Measurements from ENCODE around the gene XKRX. TPM values are rescaled to one million over a fixed set of nuclear protein-coding genes. Genes with fewer than 3 reads are reported as not detected.

The XKRX gene
- 0.05 and 0.17 TPM in 2 replicates for total RNA-seq

DNA sequence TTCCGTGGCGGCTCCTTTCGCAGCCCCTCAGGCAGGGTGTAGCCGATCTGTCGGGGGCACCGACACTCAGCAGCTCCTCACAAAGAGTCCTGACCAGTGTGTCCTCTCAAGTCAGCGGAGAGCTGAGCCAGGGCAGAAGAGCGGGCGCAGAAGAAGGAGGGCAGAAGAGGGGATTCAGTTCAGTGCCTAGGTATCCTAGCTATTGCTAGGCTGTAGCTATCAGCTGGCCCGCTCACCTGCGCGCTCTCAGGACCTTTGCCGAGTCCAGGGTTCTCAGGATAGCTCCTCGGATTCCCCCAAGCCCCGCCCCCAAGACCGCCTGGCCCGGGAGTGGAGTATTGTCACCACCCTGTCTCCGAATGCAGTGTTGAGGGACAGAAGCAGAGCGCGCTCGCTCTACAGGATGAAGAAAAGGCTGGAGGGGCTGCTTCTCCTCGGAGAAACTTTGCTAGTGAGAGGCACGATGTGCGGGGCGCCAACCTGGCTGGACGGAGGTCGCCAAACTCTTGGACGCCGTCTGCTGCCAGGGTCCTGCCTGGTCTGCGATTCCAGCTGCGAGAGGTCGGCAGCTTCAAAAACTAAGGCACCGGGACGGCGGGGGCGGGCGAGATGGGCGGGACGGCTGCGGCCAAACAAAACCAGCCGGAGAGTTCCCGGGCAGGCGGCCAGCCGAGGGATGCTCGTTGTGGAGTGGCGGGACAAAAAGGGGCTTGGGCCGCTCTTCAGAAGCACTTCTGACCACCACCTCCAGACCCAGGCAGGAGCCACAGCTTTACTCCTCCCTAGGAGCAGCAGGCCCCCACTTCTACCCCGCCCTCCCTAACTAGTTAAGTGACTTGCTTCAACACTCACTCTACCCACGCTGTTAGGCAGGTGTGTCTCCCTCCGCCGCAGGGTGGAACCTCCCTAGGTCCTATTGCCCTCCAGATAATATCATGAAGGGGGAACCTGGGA, at the start of gene XKRX:
TSS of gene XKRX (minus strand) at position 258 of the 954 bp plus-strand sequence. CDS start 613 bp downstream, outside the sequence.
- DNase-seq, result peak; percentile 41

DNA sequence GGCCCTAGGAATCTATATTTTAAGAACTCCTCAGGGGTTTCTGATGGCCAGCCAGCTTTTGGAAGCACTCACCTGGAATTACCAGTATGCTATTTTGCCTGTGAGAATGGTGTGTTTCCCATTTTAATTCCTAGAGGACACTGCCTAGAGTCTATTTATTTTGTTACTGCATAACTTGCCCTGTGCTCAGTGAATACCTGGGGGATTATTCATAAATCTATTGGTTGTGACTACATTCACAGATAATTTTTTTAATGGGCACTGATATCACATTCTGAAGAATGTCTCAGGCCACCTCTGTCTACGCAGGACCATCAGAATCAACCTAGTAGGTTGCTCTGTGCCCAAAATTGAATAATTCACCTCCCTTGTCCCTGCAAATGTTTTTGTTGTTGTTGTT, 47.5 kb upstream of the XKRX start:
- no peak for DNase-seq

DNA sequence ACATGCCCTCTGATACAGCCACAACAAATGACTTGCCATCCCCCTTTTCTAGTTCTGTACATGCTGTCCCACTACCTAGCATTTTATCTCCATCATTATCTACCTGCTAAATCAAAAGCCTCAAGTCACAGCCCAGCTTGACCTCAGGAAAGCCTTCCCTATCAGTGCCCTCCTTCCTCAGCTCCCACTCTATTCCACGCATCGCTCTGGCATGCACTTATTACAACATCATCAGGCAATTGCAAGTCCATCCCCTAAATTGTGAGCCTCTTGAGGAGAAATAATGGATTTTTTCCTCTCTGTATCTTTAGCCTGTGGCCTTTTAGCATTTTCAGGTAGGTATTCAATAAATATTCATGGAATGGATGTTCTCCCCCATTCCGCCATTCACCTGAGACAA, 46.5 kb upstream of the XKRX start:
- no peak for DNase-seq

DNA sequence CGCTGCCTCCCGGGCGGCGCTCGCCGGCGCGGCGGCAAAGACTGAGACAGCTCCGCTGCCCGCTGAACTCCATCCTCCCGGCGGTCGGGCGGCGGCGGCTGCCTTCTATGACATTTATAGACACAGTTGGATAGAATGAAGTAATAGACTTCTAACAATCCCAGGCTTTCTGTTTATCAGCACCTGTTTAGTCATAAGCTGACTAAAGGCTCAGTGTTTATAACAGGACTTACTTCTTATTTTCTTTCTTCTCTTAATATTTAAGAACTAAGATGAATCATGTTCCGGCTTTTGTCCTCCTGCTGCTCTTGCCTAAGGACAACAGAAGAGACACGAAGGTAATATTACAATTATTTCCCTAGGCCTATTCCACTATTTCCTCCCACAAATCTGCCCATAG, 44.7 kb upstream of the XKRX start:
- peak; percentile 76 for DNase-seq

DNA sequence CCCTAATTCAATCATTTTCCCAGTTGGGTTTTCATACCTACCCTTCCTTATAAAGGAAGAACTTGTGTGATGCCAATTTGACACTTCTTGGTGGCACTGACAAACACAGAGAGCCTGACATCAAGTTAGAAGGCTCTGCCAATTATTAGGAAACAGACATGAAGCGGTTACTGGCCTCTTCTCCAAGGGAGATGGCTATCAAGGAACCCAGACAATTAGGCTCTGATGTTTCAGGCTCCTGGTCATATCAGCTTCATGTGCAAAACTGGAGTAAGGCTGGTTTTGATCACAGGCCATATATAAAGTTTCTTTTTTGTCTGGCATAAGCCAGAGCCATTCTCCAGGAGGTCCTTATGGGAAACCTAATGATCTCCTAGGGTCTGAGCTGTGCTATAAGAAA, 41.2 kb upstream of the XKRX start:
- no peak for DNase-seq

DNA sequence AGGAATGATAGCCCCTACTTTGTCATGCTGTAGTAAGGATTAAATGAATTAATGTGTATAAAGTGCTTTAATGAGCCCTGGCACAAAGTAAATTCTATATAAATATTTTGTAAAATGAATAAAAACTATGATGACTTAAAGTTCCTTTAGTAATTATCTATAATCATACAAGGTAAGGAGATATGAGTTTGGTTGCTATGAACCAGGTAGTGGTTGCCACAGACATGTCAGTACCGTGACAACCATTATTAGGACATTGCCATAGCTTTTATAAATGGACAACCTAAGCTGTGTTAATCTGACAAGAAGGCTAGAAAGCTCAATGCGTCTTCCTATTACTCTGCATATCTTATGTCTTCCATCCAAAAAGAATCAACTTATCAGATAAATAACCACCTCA, 40.7 kb upstream of the XKRX start, which contains the start of gene ARL13A:
TSS of gene ARL13A (plus strand) at position 301 of the 400 bp plus-strand sequence. CDS start 3,982 bp downstream, outside the sequence.
- DNase-seq, result no peak

DNA sequence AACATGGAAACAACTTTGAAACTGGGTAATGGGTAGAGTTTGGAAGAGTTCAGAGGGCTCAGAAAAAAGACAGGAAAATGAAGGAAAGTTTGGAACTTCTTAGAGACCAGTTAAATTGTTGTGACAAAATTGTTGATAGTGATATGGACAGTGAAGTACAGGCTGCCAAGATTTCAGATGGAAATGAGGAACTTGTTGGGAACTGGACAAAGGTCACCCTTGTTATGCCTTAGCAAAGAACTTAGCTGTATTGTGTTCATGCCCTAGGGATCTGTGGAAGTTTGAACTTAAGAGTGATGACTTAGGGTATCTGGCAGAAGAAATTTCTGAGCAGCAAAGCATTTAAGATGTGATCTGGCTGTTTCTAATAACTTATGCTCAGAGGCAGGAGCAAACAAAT, 35.6 kb upstream of the XKRX start:
- peak; percentile 34 for DNase-seq

DNA sequence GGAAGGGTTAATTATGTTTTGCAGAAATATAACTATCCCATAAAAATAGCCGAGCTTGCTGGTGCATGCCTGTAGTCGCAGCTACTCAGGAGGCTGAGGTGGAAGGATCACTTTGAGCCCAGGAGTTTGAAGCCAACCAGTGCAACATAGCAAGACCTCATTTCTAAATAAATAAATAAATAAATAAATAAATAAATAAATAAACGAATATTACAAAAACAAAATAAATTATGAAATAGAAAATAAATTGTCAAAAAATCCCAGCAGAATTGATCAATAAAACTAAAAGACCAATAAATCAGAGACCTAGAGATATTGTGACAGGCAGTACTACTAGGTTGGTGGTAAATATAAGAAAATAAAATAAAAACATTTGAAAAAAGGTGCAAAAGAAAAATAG, 34.1 kb upstream of the XKRX start:
- no peak for DNase-seq

DNA sequence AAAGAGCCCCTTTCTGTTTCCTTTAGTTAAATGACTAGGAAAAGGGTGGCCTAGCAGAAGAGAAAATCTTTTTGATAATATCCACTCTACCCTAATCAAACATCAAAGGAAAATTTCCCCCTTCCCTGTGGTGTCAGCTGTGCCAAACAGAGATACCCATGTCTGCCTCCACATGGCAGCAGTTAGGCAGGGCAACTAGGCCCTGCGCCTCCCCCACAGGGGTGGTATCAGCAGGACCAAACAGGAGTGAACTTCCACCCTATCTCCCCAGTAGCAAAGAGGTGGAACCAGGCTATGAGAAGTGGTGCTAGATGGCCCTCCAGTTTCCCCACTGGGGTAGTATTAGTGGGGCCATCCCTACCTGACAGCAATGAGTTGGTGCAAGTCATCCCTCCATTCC, 19.8 kb upstream of the XKRX start:
- no peak for DNase-seq

DNA sequence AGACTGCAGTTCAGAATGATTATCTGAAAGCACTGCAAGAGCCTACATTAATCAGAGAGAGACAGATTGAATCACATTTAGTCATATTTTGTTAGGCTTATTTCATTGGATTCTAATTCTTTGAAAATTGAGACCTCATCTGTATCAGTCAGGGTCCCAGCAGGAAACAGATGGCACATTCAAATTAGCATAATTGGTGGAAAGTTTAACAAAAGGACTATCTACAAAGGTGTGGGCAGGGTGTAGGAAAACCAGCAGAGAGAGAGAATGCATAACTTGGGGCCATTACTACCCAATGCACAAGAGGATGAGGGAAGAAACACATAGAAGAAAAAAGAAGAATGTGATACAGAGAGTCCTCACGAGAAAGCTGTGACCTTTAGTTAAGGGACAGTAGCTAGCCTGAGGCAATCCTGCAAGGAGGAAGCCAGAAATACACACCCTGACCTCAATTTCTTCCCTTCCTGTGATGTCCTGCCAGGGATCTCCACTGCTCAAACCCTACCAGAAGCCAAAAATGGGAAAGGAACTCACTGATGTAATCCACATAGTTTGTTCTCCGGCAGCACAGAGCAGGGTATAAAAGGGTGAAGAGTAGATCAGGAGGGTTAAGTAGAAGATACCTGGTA, 17.7 kb upstream of the XKRX start:
- DNase-seq, result no peak

DNA sequence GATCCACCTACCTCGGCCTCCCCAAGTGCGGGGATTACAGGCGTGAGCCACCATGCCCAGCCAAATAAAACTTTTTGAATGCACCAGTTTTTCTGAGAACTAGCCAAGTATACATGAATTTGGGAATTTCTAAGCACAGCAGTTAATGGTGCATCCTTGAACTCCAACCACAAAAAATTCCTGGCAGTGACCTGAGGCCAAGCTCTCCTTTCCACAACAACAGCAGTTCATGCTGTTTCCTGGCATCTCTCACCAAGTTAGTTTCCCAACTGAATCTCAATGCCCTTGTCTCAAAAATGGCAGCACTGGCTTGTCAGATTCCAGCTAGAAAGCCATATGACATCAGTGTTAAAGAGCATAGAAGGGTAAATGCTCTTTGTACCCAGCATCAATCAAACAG, 15.9 kb upstream of the XKRX start:
- no peak for DNase-seq

DNA sequence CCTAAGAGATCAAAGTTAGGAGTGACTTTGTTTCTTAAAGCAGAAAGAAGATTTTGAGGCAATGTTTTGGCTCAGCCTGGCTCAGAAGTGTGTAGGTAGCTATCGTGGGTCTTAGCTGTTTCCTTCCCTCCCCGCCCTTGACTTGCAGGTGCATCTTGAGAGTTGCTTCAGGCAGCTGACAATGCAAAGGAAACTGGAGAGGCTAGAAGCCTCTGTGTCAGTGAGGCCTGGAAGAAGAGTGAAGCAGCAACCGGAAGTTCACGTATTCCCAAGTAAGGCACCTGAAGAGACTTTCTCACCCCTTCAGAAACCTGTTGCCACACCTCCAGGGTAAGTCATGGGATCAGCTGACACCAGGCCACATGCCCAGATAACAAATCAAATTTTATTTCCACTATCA, 10.6 kb upstream of the XKRX start:
- DNase-seq, result no peak

DNA sequence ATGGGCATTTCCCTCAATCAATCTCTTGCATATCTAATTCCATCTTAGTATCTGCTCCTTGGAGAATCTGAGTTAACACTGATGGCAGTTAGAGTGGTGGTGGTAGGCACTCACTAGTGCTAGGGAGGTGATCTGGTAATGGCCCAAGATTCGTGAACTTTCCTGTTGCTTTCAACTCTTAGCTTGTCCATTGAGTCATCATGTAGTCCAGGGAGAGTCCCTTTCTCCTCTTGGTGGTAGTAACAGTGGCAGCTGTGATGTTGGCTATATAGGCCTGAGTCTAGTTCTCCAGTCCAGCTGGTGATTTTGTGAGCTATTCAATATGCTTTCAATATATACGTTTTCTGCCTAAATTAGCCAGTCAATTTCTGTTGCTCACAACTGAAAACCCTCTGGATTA, 7.0 kb upstream of the XKRX start:
- DNase-seq, result no peak

DNA sequence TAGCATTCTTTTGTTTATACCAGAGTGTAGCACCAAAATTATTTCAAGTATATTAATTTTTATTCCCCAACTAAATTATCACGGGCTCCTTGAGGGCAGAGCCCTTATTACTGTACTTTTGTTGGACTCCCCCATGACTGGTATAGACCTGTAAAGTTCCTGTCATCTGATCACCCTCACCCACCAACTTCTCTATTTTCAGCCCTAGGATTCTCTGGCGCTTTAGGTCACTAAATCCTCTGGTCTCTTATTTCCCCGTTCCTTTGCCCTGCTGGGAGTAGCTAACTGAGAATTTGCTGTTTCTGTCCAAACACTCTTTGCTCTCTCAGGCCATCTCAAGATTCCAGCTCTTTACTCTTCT, 3.2 kb upstream of the XKRX start:
- DNase-seq, result no peak

DNA sequence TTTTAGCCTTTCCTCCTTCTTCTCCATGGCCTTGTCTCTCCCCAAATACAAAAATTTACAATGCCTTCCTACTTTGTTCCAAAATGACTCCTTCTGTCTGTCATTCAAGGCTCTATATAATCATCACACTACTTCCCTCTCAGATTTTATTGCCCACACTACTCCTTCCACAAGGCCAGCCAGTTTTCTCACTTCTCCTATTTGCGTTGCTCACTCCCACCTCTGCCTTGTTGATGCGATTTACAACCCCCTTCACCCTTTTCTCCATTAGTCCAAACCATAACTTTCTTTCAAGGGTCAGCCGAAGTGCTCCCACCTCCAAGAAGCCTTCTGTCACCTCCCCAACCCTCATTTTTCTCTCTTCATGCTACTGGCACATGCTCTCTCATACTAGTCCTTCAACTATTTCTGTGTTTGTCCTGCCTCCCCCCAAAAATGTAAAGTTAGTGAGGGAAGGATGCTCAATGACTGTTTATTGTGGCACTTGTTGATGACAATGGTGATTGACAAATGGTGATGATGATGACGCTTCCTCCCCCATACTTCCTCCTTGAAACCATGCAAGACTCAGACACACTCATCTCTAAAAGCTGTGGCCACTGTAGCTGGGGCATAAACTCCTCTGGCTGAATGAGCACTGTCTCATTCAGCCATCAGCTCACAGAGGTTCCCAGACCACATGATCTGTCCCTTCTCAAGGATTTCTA, 2.7 kb upstream of the XKRX start:
- DNase-seq, result no peak

DNA sequence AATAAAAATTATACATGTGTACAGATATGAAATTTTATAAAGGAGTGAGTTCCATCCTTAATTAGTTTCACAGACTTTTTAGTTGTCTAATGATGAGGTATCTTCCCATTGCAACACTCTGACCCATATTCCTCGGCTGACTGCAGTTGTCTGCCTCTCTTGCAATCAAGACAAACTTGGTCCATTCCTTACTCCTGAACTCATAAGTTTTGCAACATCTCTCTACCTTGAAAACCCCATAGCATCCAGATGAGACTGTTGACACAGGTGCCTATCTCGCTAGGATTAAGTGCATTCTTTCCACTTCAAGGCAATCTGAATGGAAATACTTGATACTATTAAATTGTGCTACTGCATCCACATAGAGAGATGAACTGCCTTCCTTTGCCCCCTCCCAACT, 2.3 kb downstream of the XKRX start:
- DNase-seq, result no peak

DNA sequence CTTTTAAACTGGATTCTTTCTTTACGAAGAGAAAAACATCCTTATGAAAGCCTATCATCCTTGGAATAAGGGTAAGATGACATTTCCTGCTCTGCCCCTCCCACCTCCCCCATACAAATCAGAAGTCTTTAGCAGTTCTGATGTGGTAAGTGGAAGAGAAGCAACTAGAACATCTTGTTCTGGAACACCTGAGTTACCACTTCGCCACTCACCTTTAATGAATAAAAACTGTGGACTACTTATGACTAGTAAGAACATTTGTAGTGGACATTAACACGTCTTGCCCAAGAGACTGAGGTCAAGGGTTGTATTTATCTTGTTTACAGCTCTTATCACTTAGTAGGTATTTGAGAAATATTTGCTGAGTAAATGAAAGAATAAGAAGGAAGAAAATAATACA, 4.3 kb downstream of the XKRX start:
- DNase-seq, result no peak

DNA sequence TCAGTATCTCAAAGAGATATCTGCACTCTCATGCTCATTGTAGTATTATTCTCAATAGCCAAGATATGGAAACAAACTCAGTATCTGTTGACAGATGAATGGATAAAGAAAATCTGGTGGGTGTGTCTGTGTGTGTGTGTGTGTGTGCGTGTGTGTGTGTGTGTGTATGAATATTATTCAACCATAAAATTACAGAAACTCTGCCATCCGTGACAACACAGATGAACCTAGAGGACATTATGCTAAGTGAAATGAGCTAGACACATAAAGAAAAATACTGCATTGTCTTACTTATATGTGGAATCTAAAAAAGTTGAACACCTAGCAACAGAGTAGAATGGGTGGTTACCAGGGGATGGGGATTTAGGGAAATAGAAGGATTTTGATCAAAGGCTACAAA, 13.2 kb downstream of the XKRX start:
- DNase-seq, result no peak

DNA sequence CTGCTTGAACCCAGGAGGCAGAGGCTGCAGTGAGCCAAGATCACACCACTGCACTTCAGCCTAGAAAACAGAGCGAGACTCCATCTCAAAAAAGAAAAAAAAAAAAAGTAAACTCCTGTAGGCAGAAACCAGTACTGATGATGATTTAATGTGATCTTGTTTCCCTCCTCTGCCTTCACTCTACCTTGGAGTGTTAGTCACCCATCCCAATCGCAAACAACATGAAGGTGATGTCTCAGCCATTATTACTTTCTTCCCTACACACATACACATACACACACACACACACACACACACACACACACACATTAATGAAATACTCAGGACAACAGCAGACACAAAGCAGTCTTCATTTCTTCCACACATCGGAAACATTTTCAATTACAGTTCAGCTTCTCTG, 15.6 kb downstream of the XKRX start:
- no peak for DNase-seq

DNA sequence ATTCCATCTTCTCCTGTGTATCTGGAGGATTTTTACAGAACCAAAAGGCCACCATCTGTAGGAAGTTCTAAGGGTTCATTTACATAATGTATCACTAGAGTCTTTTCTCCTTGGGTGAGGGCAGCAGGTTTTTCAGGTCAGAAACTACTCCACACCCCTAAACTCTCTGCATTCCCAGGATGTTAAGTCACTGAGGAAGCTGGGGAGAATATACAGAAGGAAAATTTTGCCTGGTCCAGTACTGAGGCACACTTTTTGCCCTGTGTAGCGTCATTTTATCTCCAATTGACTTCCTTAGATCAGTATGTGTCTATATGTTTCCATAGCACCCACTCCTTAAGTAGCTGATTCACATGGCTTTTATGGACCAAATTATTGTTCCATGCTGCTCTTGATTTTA, 17.0 kb downstream of the XKRX start:
- DNase-seq, result peak; percentile 32

DNA sequence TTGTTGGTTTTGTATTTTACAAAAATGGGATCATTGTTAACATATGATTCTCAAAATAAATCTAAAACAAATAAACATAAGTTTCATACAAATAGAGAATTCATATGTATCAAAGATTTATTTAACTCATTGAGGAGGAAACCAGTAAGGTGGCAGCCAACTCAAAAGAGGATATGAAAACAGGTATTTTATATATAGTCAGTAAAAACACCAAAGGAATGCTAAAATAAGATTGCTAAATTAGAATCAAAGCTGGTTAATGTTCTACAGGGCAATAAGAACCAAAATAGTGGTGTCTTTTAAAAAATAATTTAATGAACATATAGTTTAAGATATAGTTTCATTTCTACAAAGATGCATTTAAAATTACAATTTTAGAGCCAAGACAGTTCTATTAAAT, 23.1 kb downstream of the XKRX start:
- DNase-seq, result no peak

DNA sequence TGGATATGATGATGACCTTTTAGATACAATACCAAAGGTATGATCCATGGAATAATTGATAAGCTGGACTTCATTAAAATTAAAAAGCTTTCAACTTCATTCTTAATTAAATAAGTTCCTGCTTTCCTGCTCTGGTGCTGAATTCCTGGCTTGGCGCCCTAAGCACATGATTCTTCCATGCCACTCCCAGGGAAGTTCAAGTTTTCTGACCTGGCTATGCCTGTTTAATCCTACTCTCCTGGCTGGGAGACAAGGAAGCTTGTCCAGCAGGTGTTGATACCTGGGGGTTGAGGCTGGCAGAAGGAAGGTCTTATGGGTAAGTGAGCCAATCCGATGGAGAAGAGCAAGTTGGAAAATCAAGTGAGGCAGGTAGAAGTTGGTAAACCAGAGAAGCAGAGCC, 24.3 kb downstream of the XKRX start:
- no peak for DNase-seq

DNA sequence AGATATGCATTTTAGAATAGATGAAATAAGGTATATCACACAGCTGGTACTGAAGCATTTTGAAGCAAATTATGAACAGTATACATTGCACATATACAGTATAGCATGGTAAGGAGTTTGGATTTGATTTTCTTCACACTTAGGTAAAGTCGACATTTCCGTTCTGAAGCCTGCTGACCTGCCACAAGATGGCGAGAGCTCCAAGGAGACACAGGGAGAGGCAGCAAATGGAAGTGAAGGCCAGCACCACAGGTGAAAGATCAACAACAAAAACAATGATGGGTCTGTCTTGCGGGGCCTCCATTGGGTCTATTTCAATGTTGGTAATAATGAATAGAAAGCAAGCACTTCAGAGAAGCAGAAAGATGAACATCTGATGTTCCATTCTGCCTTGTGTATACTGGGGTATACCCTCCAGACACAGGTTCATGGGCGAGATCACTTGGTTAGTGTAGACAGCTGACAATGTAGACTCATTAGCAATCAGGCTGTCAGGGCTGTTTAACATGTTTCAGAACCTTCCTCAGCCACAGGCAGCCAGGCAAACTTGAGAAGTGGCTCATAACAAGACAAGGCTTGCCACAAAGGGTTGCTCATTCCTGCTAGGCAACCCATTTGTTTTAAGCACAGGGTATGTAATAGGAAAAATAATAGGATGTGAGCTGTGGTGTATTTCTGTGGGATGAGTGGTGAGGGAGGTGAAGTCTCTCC, 33.2 kb downstream of the XKRX start:
- DNase-seq, result peak; percentile 62

Measured in dermis blood vessel endothelial cell (primary cell).